Thyroid gland (tissue), 4 donors: Measurements from ENCODE around the gene MLC1. TPM values are rescaled to one million over a fixed set of nuclear protein-coding genes. Genes with fewer than 3 reads are reported as not detected.

Experiments used
- DNase-seq, 2 donors: peaks; one replicate each; pipeline ENCODE4 v3.0.0-alpha.2; 2019
- H3K27ac ChIP-seq, 3 donors: fragments of 200-600 bp; sonication (generic); 1 replicate in 2 of 3; 2 replicates in 1 of 3; pipeline ENCODE4 v1.5.1; 2016 to 2019; ENCODE audit warnings: mild to moderate bottlenecking in 1 of 3, moderate library complexity in 1 of 3
- H3K27me3 ChIP-seq: fragments of 200-600 bp; sonication (generic); one replicate; pipeline ENCODE4 v1.5.1; 2019
- H3K36me3 ChIP-seq, 2 donors: fragments of 200-600 bp; sonication (generic); one replicate each; pipeline ENCODE4 v1.5.1; 2016 to 2019
- H3K4me1 ChIP-seq, 2 donors: fragments of 200-600 bp; sonication (generic); one replicate each; pipeline ENCODE4 v1.5.1; 2017 to 2019
- H3K4me3 ChIP-seq, 3 donors: fragments of 200-600 bp; sonication (generic); replicated peaks in 1 of 3; 1 replicate in 2 of 3; 2 replicates in 1 of 3; pipeline ENCODE4 v1.5.1; 2016; ENCODE audit warnings: mild to moderate bottlenecking in 1 of 3
- H3K9me3 ChIP-seq: fragments of 200-600 bp; sonication (generic); one replicate; pipeline ENCODE4 v1.5.1; 2017
- CTCF ChIP-seq, 6 experiments: fragments of 200-600 bp in 3 of 6; fragments of 450-650 bp in 3 of 6; sonication (generic) in 3 of 6; IDR thresholded peaks; one replicate each; pipeline ENCODE4 v1.5.1; 2016 to 2019; ENCODE audit warnings: antibody characterized with exemption in 6 of 6, mild to moderate bottlenecking in 2 of 6, inconsistent platforms in 1 of 6, moderate library complexity in 1 of 6
- POLR2A ChIP-seq, 2 donors: fragments of 450-650 bp; IDR thresholded peaks; one replicate each; pipeline ENCODE4 v1.6.1; 2017; ENCODE audit warnings: antibody characterized with exemption in 2 of 2, mild to moderate bottlenecking in 2 of 2, moderate library complexity in 1 of 2
- WGBS, 2 donors: methylation state at CpG; one replicate each; pipeline ENCODE4 v1.1.5; 2017; 5-methylcytosine and 5-hydroxymethylcytosine counted together
- intact Hi-C: fragments of 100-400 bp; cut with DNase I; formaldehyde crosslinking; loops from one replicate; pipeline ENCODE4 v1.15.1; 2023
- total RNA-seq, 4 donors: library from RNA; depleted of rRNA; stranded (reverse); fragments of >200 nt; gene quantifications; one replicate each; pipeline ENCODE4 v1.2.3, GENCODE V29; 2016

MLC1 gene
- total RNA-seq, 4 donors from 2014 or later: 0.11 TPM; not detected in 3

GRCh38 chr22:50058061-50058905, 26.9 kb downstream of the MLC1 start, which contains the start of gene TTLL8:
Gene TTLL8, minus strand, starts transcription at chr22:50058298.
- DNase-seq: no peak
- no peaks in the 10 kb centered on the region for H3K9me3 ChIP-seq
- 28 to 47% methylated on average over 19 to 33 of the region's 102 CpGs for WGBS, 2 donors
- no peak within 1 kb of the TSS for H3K27ac ChIP-seq
- intact Hi-C loops: no loop called here
- peak within 1 kb of the TSS in 1 of 3 donors; percentile 23 for H3K4me3 ChIP-seq
- H3K4me1 ChIP-seq: peaks cover 12 to 16% of the 10 kb centered on the region in 2 donors
- H3K36me3 ChIP-seq: no peaks in the 10 kb centered on the region
- no peak for TF ChIP-seq POLR2A (IDR thresholded peaks at IDR 0.05)
- TF ChIP-seq CTCF (IDR thresholded peaks at IDR 0.05): no peak
- no peaks in the 10 kb centered on the region for H3K27me3 ChIP-seq

- Histone ChIP-seq H3K4me3 (no peak overlapping the region), H3K27me3 (no peaks in the 10 kb centered on the region), H3K4me1 (peaks cover 12 to 16% of the 10 kb centered on the region in 2 donors), H3K27ac (no peak overlapping the region), H3K9me3 (no peaks in the 10 kb centered on the region), H3K36me3 (no peaks in the 10 kb centered on the region)
- no peak for TF ChIP-seq POLR2A (IDR thresholded peaks at IDR 0.05)
- no peak for TF ChIP-seq CTCF (IDR thresholded peaks at IDR 0.05)
- WGBS, 2 donors: 88 to 92% methylated on average over 13 of the region's 14 CpGs
- DNase-seq: no peak
- intact Hi-C loops: no loop called here
Observed at GRCh38 chr22:50057278-50058060, 27.8 kb downstream of the MLC1 start.

- no peaks in the 10 kb centered on the region for H3K9me3 ChIP-seq
- DNase-seq: no peak
- no peaks in the 10 kb centered on the region for H3K36me3 ChIP-seq
- no peak overlapping the region for H3K27ac ChIP-seq
- no peak overlapping the region for H3K4me3 ChIP-seq
- TF ChIP-seq POLR2A (IDR thresholded peaks at IDR 0.05) (no peak), CTCF (IDR thresholded peaks at IDR 0.05) (no peak)
- no peaks in the 10 kb centered on the region for H3K27me3 ChIP-seq
- intact Hi-C loops: no loop called here
- H3K4me1 ChIP-seq: peaks cover 12 to 16% of the 10 kb centered on the region in 2 donors
- 73 to 81% methylated on average over 31 to 34 of the region's 34 CpGs for WGBS, 2 donors
Observed at GRCh38 chr22:50056214-50056972, 28.8 kb downstream of the MLC1 start.

GRCh38 chr22:50053861-50054260, 31.4 kb downstream of the MLC1 start:
- Histone ChIP-seq H3K4me3 (no peak overlapping the region), H3K36me3 (no peaks in the 10 kb centered on the region), H3K27me3 (no peaks in the 10 kb centered on the region), H3K4me1 (peaks cover 4 to 6% of the 10 kb centered on the region in 2 donors), H3K27ac (no peak overlapping the region), H3K9me3 (no peaks in the 10 kb centered on the region)
- TF ChIP-seq CTCF (IDR thresholded peaks at IDR 0.05) (no peak), POLR2A (IDR thresholded peaks at IDR 0.05) (no peak)
- no peak for DNase-seq
- 94% methylated on average over 18 of the region's 18 CpGs for WGBS, 2 donors
- intact Hi-C loops: no loop called here
